K562 (cell line): ENCODE results near the gene PTCH1. TPM values are rescaled to one million over a fixed set of nuclear protein-coding genes. Genes with fewer than 3 reads are reported as not detected.

Source experiments
- ERF ChIP-seq: fragments of 450-650 bp; formaldehyde crosslinking; IDR thresholded peaks from 2 replicates; pipeline ENCODE4 v1.4.0; 2020; ENCODE audit warnings: mild to moderate bottlenecking, mixed read lengths
- LARP7 ChIP-seq: fragments of 450-650 bp; IDR thresholded peaks from 2 replicates; pipeline ENCODE4 v1.6.1; 2016
- MBD2 ChIP-seq: sonication (generic); IDR thresholded peaks from 2 replicates; pipeline ENCODE4 v1.6.1; 2016; ENCODE audit warnings: low read depth, borderline replicate concordance
- MNT ChIP-seq, 2 experiments: fragments of 450-650 bp; conservative IDR thresholded peaks; 2 replicates each; pipeline ENCODE4 v1.6.1; 2017; ENCODE audit warnings: mild to moderate bottlenecking in 2 of 2, moderate library complexity in 2 of 2
- MTA2 ChIP-seq: fragments of 450-650 bp; IDR thresholded peaks from 2 replicates; pipeline ENCODE4 v1.6.1; 2016; ENCODE audit warnings: low read depth
- NFATC3 ChIP-seq: fragments of 450-650 bp; IDR thresholded peaks from 2 replicates; pipeline ENCODE4 v1.6.1; 2017; ENCODE audit warnings: mild to moderate bottlenecking
- NFRKB ChIP-seq: fragments of 450-650 bp; IDR thresholded peaks from 2 replicates; pipeline ENCODE4 v1.6.1; 2016; ENCODE audit warnings: low read depth
- SETDB1 ChIP-seq: IDR thresholded peaks from one replicate; pipeline ENCODE4 v1.6.1; 2012; ENCODE audit warnings: low read length, control low read depth, inconsistent platforms
- SMC3 ChIP-seq: conservative IDR thresholded peaks from 2 replicates; pipeline ENCODE4 v1.6.1; 2011; ENCODE audit warnings: low read depth, low read length, improper control_type of control experiment; ENCODE audit not compliant: insufficient read depth
- SNAPC5 ChIP-seq: fragments of 250-450 bp; sonication (Bioruptor Pico); IDR thresholded peaks from 2 replicates; pipeline ENCODE4 v1.8.0; 2021; ENCODE audit warnings: moderate library complexity, mild to moderate bottlenecking, inconsistent platforms
- SRF ChIP-seq, 2 experiments: fragments of 250-450, 450-650 bp in 1 of 2; sonication (Bioruptor Pico) in 1 of 2; sonication (generic) in 1 of 2; formaldehyde crosslinking; IDR thresholded peaks; 2 replicates each; pipeline versions ENCODE4 v1.5.0 to v1.5.1; 2020 to 2022; ENCODE audit warnings: mild to moderate bottlenecking in 1 of 2, missing genetic modification reagents in 1 of 2
- TSC22D4 ChIP-seq: fragments of 450-650 bp; IDR thresholded peaks from 2 replicates; pipeline ENCODE4 v1.6.1; 2016; ENCODE audit warnings: missing genetic modification characterization, missing biosample characterization, control low read depth
- polyA plus RNA-seq, 8 experiments: library from polyadenylated mRNA; depleted of rRNA in 4 of 8; stranded (reverse) in 5 of 8; unstranded in 3 of 8; fragments of >200 nt; fragmentation: Nextera tagmentation in 2 of 8; fragmentation: Illumina TruSeq in 1 of 8; extraction: Ambion mirVana in 2 of 8; extraction: Trizol in 1 of 8; gene quantifications; 2 replicates each; pipeline versions ENCODE4 v1.2.1 to v1.2.3, GENCODE V29; 2011 to 2014; ENCODE audit warnings: inconsistent platforms in 1 of 8, missing spikeins in 1 of 8
- total RNA-seq, 7 experiments: library from RNA; depleted of rRNA in 6 of 7; stranded (reverse); fragments of >200 nt in 6 of 7; fragmentation: Illumina TruSeq in 2 of 7; extraction: Trizol in 2 of 7; gene quantifications; 2 replicates each; pipeline versions ENCODE4 v1.2.1 to v1.2.3, GENCODE V29; 2011 to 2021; ENCODE audit warnings: low replicate concordance in 1 of 7
- TF ChIP-seq, protein P1 (sequence below): fragments of 450-650 bp; IDR thresholded peaks from 2 replicates; pipeline ENCODE4 v1.6.1; 2016; ENCODE audit warnings: mild to moderate bottlenecking, moderate library complexity
- TF ChIP-seq, protein P2 (sequence below): fragments of 250-450 bp; sonication (Bioruptor Pico); IDR thresholded peaks from 2 replicates; pipeline ENCODE4 v1.9.0; 2021; ENCODE audit warnings: mild to moderate bottlenecking
- TF ChIP-seq, protein P3 (sequence below), 3 experiments: fragments of 200-800 bp in 1 of 3; sonication (Bioruptor generic) in 1 of 3; sonication (generic) in 1 of 3; formaldehyde crosslinking in 1 of 3; IDR thresholded peaks; 2 replicates each; pipeline versions ENCODE4 v1.6.1 to v1.8.0; 2016 to 2022; ENCODE audit warnings: mild to moderate bottlenecking in 2 of 3, missing compliant biosample characterization in 2 of 3, missing genetic modification characterization in 2 of 3, missing genetic modification reagents in 1 of 3

PTCH1 gene
- total and polyA plus RNA-seq, 9 of the 15 experiments (the other 6 are each of a cell fraction or from before 2014, with no cell fraction given) = 0.70 to 9.9 (median 3.8) TPM

- TF ChIP-seq, protein P1, sequence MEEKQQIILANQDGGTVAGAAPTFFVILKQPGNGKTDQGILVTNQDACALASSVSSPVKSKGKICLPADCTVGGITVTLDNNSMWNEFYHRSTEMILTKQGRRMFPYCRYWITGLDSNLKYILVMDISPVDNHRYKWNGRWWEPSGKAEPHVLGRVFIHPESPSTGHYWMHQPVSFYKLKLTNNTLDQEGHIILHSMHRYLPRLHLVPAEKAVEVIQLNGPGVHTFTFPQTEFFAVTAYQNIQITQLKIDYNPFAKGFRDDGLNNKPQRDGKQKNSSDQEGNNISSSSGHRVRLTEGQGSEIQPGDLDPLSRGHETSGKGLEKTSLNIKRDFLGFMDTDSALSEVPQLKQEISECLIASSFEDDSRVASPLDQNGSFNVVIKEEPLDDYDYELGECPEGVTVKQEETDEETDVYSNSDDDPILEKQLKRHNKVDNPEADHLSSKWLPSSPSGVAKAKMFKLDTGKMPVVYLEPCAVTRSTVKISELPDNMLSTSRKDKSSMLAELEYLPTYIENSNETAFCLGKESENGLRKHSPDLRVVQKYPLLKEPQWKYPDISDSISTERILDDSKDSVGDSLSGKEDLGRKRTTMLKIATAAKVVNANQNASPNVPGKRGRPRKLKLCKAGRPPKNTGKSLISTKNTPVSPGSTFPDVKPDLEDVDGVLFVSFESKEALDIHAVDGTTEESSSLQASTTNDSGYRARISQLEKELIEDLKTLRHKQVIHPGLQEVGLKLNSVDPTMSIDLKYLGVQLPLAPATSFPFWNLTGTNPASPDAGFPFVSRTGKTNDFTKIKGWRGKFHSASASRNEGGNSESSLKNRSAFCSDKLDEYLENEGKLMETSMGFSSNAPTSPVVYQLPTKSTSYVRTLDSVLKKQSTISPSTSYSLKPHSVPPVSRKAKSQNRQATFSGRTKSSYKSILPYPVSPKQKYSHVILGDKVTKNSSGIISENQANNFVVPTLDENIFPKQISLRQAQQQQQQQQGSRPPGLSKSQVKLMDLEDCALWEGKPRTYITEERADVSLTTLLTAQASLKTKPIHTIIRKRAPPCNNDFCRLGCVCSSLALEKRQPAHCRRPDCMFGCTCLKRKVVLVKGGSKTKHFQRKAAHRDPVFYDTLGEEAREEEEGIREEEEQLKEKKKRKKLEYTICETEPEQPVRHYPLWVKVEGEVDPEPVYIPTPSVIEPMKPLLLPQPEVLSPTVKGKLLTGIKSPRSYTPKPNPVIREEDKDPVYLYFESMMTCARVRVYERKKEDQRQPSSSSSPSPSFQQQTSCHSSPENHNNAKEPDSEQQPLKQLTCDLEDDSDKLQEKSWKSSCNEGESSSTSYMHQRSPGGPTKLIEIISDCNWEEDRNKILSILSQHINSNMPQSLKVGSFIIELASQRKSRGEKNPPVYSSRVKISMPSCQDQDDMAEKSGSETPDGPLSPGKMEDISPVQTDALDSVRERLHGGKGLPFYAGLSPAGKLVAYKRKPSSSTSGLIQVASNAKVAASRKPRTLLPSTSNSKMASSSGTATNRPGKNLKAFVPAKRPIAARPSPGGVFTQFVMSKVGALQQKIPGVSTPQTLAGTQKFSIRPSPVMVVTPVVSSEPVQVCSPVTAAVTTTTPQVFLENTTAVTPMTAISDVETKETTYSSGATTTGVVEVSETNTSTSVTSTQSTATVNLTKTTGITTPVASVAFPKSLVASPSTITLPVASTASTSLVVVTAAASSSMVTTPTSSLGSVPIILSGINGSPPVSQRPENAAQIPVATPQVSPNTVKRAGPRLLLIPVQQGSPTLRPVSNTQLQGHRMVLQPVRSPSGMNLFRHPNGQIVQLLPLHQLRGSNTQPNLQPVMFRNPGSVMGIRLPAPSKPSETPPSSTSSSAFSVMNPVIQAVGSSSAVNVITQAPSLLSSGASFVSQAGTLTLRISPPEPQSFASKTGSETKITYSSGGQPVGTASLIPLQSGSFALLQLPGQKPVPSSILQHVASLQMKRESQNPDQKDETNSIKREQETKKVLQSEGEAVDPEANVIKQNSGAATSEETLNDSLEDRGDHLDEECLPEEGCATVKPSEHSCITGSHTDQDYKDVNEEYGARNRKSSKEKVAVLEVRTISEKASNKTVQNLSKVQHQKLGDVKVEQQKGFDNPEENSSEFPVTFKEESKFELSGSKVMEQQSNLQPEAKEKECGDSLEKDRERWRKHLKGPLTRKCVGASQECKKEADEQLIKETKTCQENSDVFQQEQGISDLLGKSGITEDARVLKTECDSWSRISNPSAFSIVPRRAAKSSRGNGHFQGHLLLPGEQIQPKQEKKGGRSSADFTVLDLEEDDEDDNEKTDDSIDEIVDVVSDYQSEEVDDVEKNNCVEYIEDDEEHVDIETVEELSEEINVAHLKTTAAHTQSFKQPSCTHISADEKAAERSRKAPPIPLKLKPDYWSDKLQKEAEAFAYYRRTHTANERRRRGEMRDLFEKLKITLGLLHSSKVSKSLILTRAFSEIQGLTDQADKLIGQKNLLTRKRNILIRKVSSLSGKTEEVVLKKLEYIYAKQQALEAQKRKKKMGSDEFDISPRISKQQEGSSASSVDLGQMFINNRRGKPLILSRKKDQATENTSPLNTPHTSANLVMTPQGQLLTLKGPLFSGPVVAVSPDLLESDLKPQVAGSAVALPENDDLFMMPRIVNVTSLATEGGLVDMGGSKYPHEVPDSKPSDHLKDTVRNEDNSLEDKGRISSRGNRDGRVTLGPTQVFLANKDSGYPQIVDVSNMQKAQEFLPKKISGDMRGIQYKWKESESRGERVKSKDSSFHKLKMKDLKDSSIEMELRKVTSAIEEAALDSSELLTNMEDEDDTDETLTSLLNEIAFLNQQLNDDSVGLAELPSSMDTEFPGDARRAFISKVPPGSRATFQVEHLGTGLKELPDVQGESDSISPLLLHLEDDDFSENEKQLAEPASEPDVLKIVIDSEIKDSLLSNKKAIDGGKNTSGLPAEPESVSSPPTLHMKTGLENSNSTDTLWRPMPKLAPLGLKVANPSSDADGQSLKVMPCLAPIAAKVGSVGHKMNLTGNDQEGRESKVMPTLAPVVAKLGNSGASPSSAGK = peak; percentile 51; the same call in 1 of the 2 replicates
- 0 out of 2 replicates have a peak, but pooled peaks have one; percentile 23 for TF ChIP-seq ERF
- 0 out of 2 replicates have a peak, but pooled peaks have one; percentile 68 for TF ChIP-seq NFRKB
- no peak for TF ChIP-seq MBD2
- TF ChIP-seq, protein P2, sequence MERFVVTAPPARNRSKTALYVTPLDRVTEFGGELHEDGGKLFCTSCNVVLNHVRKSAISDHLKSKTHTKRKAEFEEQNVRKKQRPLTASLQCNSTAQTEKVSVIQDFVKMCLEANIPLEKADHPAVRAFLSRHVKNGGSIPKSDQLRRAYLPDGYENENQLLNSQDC (CRISPR knock-in tag) = no peak
- TF ChIP-seq MTA2 = no peak
- no peak for TF ChIP-seq NFATC3
- TF ChIP-seq, protein P3, sequence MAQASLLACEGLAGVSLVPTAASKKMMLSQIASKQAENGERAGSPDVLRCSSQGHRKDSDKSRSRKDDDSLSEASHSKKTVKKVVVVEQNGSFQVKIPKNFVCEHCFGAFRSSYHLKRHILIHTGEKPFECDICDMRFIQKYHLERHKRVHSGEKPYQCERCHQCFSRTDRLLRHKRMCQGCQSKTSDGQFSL (CRISPR knock-in tag; IDR thresholded peaks at IDR 0.05) = no peak
- TF ChIP-seq, protein P3 (tag; IDR thresholded peaks at IDR 0.05) = no peak
- peak; percentile 53 to 58; a peak in 2 of 4 replicates for TF ChIP-seq MNT (conservative IDR thresholded peaks at IDR 0.05)
- TF ChIP-seq LARP7 = no peak
- TF ChIP-seq SMC3 = no peak
- no peak for TF ChIP-seq SETDB1
- 0 out of 4 replicates have a peak, but pooled peaks of 1 of the 2 experiments have one; percentile 10 for TF ChIP-seq SRF (CRISPR knock-in tag; IDR thresholded peaks at IDR 0.05)
- no peak for TF ChIP-seq TSC22D4 (tag)
- no peak for TF ChIP-seq SNAPC5
These were observed 5.2 kb downstream of the PTCH1 start (continued) for GRCh38 chr9:95511616-95511931.
